GM23248 (cell line): ENCODE data around the gene TMEM187. TPM values are rescaled to one million over a fixed set of nuclear protein-coding genes. Genes with fewer than 3 reads are reported as not detected.

ENCODE experiments used
- DNase-seq: peaks from one replicate; pipeline ENCODE4 v3.0.0-alpha.2; 2015
- H2AFZ ChIP-seq: fragments of 200-600 bp; sonication (generic); 2 replicates; pipeline ENCODE4 v1.6.1; 2016; ENCODE audit warnings: antibody characterized with exemption
- H3F3A ChIP-seq: fragments of 200-600 bp; sonication (generic); 2 replicates; pipeline ENCODE4 v1.6.1; 2016; ENCODE audit warnings: mild to moderate bottlenecking, antibody characterized with exemption, mixed run types; ENCODE audit not compliant: insufficient read depth
- H3K27ac ChIP-seq: fragments of 200-600 bp; sonication (generic); 2 replicates; pipeline ENCODE4 v1.5.1; 2016; ENCODE audit warnings: mild to moderate bottlenecking
- H3K27me3 ChIP-seq: fragments of 200-600 bp; sonication (generic); replicated peaks from 2 replicates; pipeline ENCODE4 v1.6.1; 2016; ENCODE audit warnings: mild to moderate bottlenecking; ENCODE audit not compliant: insufficient read depth
- H3K36me3 ChIP-seq: fragments of 200-600 bp; sonication (generic); 2 replicates; pipeline ENCODE4 v1.6.1; 2016; ENCODE audit warnings: low read depth, mild to moderate bottlenecking
- H3K4me1 ChIP-seq: fragments of 200-600 bp; sonication (generic); 2 replicates; pipeline ENCODE4 v1.6.1; 2016; ENCODE audit warnings: mild to moderate bottlenecking; ENCODE audit not compliant: insufficient read depth
- H3K4me2 ChIP-seq: fragments of 200-600 bp; sonication (generic); one replicate; pipeline ENCODE4 v1.6.1; 2016; ENCODE audit warnings: mild to moderate bottlenecking; ENCODE audit not compliant: unreplicated experiment
- H3K4me3 ChIP-seq: fragments of 200-600 bp; sonication (generic); 2 replicates; pipeline ENCODE4 v1.5.1; 2016; ENCODE audit warnings: mild to moderate bottlenecking
- H3K79me2 ChIP-seq: fragments of 200-600 bp; sonication (generic); 2 replicates; pipeline ENCODE4 v1.6.1; 2016; ENCODE audit warnings: mild to moderate bottlenecking; ENCODE audit not compliant: insufficient read depth
- H3K9ac ChIP-seq: fragments of 200-600 bp; sonication (generic); 2 replicates; pipeline ENCODE4 v1.6.1; 2016; ENCODE audit warnings: mild to moderate bottlenecking
- H3K9me2 ChIP-seq: fragments of 200-600 bp; sonication (generic); 2 replicates; pipeline ENCODE4 v1.6.1; 2016; ENCODE audit warnings: mixed run types, mild to moderate bottlenecking, moderate library complexity; ENCODE audit not compliant: insufficient read depth
- H3K9me3 ChIP-seq: fragments of 200-600 bp; sonication (generic); one replicate; pipeline ENCODE4 v1.6.1; 2017; ENCODE audit warnings: low read depth
- H4K20me1 ChIP-seq: fragments of 200-600 bp; sonication (generic); 2 replicates; pipeline ENCODE4 v1.6.0; 2016; ENCODE audit not compliant: insufficient read depth
- EZH2 ChIP-seq: fragments of 200-600 bp; sonication (generic); IDR thresholded peaks from 2 replicates; pipeline ENCODE4 v1.6.1; 2018; ENCODE audit warnings: antibody characterized with exemption, mild to moderate bottlenecking; ENCODE audit not compliant: insufficient read depth, poor library complexity, severe bottlenecking
- EZH2phosphoT487 ChIP-seq: fragments of 200-600 bp; sonication (generic); IDR thresholded peaks from 2 replicates; pipeline ENCODE4 v1.6.1; 2018; ENCODE audit warnings: antibody characterized with exemption, moderate library complexity, mild to moderate bottlenecking, low read depth; ENCODE audit not compliant: insufficient read depth
- WGBS, 2 experiments: methylation state at CpG; one replicate each; pipeline ENCODE4 v1.1.6; 2015 to 2017; ENCODE audit warnings: low lambda C conversion rate in 2 of 2, low coverage in 1 of 2; ENCODE audit errors: missing lambda C conversion rate in 2 of 2; 5-methylcytosine and 5-hydroxymethylcytosine counted together
- in situ Hi-C: fragments of 300-500 bp; cut with MboI; formaldehyde crosslinking; loops from 2 replicates; pipeline ENCODE4 v1.15.0; 2020
- polyA plus RNA-seq: library from polyadenylated mRNA; unstranded; fragments of >200 nt; fragmentation: Nextera tagmentation; extraction: Ambion mirVana; gene quantifications from 2 replicates; pipeline ENCODE4 v1.2.1, GENCODE V29; 2016
- total RNA-seq: library from RNA; depleted of rRNA; stranded (reverse); fragments of >200 nt; shearing (Covaris generic); gene quantifications from 2 replicates; pipeline ENCODE4 v1.2.3, GENCODE V29; 2014

Gene TMEM187
- total and polyA plus RNA-seq, 2 experiments from 2014 or later, result 7.6 to 8.5 TPM

DNA sequence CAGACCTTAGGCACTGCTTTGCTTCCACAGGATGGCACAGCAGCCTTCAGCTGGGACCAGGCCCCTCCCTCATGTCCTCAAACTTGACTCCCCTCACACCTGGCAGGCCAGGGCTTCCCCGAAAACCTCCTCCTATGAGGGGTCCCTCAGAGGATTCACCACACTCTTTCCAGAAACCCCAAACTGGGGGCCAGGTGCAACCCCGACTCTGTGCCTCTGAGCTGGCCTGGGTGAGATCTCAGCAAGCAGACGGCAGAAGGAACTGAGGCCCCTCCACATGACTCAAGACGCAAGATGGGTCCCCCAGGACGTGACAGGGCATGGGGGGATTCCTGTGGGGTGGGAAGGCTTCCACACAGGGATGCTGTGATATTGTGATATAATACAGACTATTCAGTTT is 7.1 kb upstream of the TMEM187 start:
- no peak overlapping the region for H2AFZ ChIP-seq
- no peak for DNase-seq
- no peaks in the 10 kb centered on the region for H3K9me2 ChIP-seq
- no peak overlapping the region for H3K27ac ChIP-seq
- no peaks in the 10 kb centered on the region for H3K27me3 ChIP-seq
- in situ Hi-C loops, result no loop called here
- H3K79me2 ChIP-seq, result peaks cover 85% of the 10 kb centered on the region
- no peak overlapping the region for H3K4me2 ChIP-seq
- no peak for TF ChIP-seq EZH2phosphoT487
- 0 out of 2 replicates have a peak, but pooled peaks cover 4% of the 10 kb centered on the region for H3F3A ChIP-seq
- no peaks in the 10 kb centered on the region for H3K9me3 ChIP-seq
- peaks cover 24% of the 10 kb centered on the region for H3K4me1 ChIP-seq
- whole genome bisulfite sequencing, 2 experiments, result 80 to 91% methylated on average over 4 to 5 of the region's 5 CpGs
- H3K9ac ChIP-seq, result no peak overlapping the region
- H3K4me3 ChIP-seq, result no peak overlapping the region
- no peaks in the 10 kb centered on the region; the same call in 1 of the 2 replicates for H3K36me3 ChIP-seq
- no peaks in the 10 kb centered on the region for H4K20me1 ChIP-seq

DNA sequence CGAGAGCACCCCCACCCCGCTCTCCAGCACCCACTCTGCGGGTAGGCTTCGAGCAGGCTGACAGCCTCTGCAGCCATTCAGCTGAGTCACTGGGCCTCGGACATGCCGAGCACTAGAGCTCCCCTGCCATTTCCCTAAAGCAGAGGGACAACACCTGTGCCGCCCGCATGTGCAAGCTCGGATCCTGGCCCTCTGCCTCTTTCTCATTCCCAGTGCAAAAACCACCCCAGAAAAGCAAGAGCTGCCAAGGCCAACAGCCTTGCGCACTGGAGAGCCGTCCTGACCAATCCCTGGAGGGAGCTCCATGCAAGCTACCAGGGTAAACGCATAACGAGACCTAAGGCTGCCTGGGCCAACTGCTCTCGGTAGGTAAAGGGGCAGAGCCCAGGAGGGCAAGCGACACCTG is 6.3 kb upstream of the TMEM187 start:
- H3K9me3 ChIP-seq, result no peaks in the 10 kb centered on the region
- H2AFZ ChIP-seq, result no peak overlapping the region
- no peaks in the 10 kb centered on the region for H4K20me1 ChIP-seq
- in situ Hi-C loops, result no loop called here
- TF ChIP-seq EZH2phosphoT487, result no peak
- TF ChIP-seq EZH2, result no peak
- H3K27ac ChIP-seq, result no peak overlapping the region
- 0 out of 2 replicates have a peak, but pooled peaks cover 4% of the 10 kb centered on the region for H3F3A ChIP-seq
- peaks cover 24% of the 10 kb centered on the region for H3K4me1 ChIP-seq
- H3K9me2 ChIP-seq, result no peaks in the 10 kb centered on the region
- WGBS, 2 experiments, result 48 to 61% methylated on average over 7 to 14 of the region's 15 CpGs
- H3K9ac ChIP-seq, result 0 out of 2 replicates have a peak overlapping the region, but pooled peaks have one; percentile 5
- H3K27me3 ChIP-seq, result no peaks in the 10 kb centered on the region
- no peaks in the 10 kb centered on the region for H3K36me3 ChIP-seq
- H3K79me2 ChIP-seq, result peaks cover 85% of the 10 kb centered on the region
- DNase-seq, result peak; percentile 46
- no peak overlapping the region for H3K4me2 ChIP-seq
- no peak overlapping the region for H3K4me3 ChIP-seq

DNA sequence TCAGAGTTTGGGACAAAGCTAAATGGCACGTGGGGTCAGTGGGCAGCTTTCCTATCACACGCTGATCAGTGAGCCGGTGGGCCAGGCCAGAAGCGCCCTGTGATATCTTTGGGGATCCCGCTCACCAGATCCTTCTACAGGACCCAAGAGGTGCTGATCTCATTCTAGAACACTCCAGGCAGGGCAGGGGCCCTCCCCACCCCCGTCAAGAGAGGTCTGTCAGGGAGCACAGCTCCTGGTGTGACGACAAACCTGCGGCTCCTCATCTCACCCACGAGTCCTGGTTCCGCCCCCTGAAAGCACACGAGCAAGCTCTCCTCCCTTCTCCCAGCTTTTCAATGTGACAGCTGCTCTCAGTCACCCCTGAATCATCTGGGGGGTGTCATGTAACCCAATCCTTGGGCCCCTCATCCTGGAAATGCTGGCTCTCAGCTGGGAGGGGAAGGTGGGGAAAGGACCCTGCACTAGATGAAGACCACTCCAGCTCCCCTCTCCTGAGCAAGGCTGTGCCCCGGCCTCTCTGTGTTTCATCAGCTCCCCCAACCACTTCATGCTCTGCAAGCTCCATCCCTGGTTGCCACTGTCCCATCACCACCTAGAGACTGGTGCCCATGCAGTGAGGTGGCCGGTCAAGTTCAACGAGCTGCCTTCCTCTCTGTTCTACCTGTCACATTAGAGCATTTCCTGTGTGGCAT is 5.6 kb upstream of the TMEM187 start:
- Histone ChIP-seq H3K36me3 (no peaks in the 10 kb centered on the region), H4K20me1 (no peaks in the 10 kb centered on the region), H3K9me2 (no peaks in the 10 kb centered on the region), H3K9me3 (no peaks in the 10 kb centered on the region), H3K9ac (0 out of 2 replicates have a peak overlapping the region, but pooled peaks have one; percentile 5), H3K27ac (peak overlapping the region; percentile 27; the same call in 1 of the 2 replicates), H3K4me2 (no peak overlapping the region), H3F3A (0 out of 2 replicates have a peak, but pooled peaks cover 4% of the 10 kb centered on the region), H3K27me3 (no peaks in the 10 kb centered on the region), H3K4me3 (no peak overlapping the region), H3K4me1 (peaks cover 24% of the 10 kb centered on the region), H2AFZ (no peak overlapping the region), H3K79me2 (peaks cover 80% of the 10 kb centered on the region)
- peak; percentile 60 for DNase-seq
- TF ChIP-seq EZH2 (no peak), EZH2phosphoT487 (no peak)
- WGBS, 2 experiments, result 75 to 82% methylated on average over 2 to 8 of the region's 14 CpGs
- in situ Hi-C loops, result no loop called here

DNA sequence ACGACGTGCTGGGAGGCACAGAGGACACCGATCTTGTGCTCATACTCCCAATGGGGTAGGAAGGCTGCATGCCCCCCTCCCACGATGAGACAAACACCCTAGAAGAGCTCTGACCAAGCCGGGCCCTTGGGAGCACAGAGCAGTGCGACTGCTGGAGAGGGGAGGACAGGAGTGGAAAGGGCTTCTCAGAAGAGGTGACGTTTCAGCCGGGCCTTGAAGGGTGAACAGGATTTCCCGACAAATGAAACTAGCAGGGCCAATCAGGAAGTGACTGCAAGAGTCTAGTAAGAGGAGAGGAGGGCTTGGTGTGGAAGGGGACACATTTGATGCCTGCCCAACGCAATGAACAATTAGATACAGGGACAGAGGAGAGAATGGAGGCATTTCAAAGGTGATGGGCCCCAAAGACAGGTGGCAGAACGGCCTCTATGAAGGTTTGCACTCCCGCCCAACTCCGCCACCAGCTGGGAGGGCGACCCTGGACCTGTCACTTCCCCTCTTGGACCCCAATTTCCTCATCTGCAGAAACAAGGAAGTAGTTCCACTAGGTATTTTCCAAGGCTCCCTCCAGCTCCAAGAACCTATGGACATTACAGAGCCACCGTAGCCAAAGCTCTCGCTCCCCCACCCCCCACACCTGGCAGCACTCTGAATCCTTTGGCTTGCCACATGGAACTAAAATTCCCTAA is 4.9 kb upstream of the TMEM187 start:
- in situ Hi-C loops, result no loop called here
- no peaks in the 10 kb centered on the region for H3K9me3 ChIP-seq
- H3K9ac ChIP-seq, result peak overlapping the region; percentile 100; the same call in 1 of the 2 replicates
- 0 out of 2 replicates have a peak, but pooled peaks cover 4% of the 10 kb centered on the region for H3F3A ChIP-seq
- no peaks in the 10 kb centered on the region for H4K20me1 ChIP-seq
- H3K4me2 ChIP-seq, result peak overlapping the region; percentile 94
- no peak overlapping the region for H3K4me3 ChIP-seq
- H3K79me2 ChIP-seq, result peaks cover 73% of the 10 kb centered on the region
- peaks cover 24% of the 10 kb centered on the region for H3K4me1 ChIP-seq
- 46 to 58% methylated on average over 12 to 16 of the region's 16 CpGs for WGBS, 2 experiments
- no peaks in the 10 kb centered on the region for H3K36me3 ChIP-seq
- H2AFZ ChIP-seq, result no peak overlapping the region
- TF ChIP-seq EZH2 (no peak), EZH2phosphoT487 (no peak)
- peak overlapping the region; percentile 100; the same call in 1 of the 2 replicates for H3K27ac ChIP-seq
- H3K27me3 ChIP-seq, result no peaks in the 10 kb centered on the region
- no peak for DNase-seq
- H3K9me2 ChIP-seq, result no peaks in the 10 kb centered on the region
